ENCODE measurements around the gene CDK5RAP3. TPM values are rescaled to one million over a fixed set of nuclear protein-coding genes. Genes with fewer than 3 reads are reported as not detected.
A peak's percentile ranks its signal among the peaks of the same experiment; 100 is the strongest.

Gene CDK5RAP3
- polyA plus RNA-seq, 1 of the 3 experiments (the other 2 are of a cell fraction): 208 TPM

DNA sequence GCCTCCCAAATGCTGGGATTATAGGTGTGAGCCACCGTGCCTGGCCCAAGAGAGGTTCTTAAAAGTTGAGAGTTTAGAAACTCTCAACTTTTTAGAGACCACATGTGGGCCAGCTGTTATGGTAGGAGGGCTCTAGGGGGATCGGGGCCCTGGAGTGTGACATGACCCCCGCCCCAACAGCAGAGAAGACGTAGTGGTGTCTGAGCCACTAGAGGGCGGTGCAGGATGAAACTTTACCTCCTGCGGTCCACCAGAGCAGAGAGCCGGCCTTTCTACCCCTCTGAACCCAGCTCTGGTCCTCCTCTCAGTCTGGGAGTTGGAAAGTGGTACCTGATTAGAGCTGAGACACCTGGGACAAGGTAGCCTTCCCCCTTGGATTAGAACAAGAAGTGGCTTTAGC lies 7.4 kb downstream of the CDK5RAP3 start:
- Histone ChIP-seq H3K4me3 (ENCODE audit: low read depth in 2 of 2, low read length in 1 of 2) (no peak overlapping the region; a peak in 1 of 4 replicates), H3K79me2 (ENCODE audit: insufficient read depth) (no peaks in the 10 kb centered on the region), H4K20me1 (ENCODE audit: insufficient read depth) (no peaks in the 10 kb centered on the region), H3K36me3 (replicated peaks in 1 of 2; ENCODE audit: control insufficient read depth in 1 of 2, insufficient read depth in 2 of 2, low read length in 1 of 2) (peaks cover 64 to 86% of the 10 kb centered on the region in 2 experiments), H3K9me3 (no peaks in the 10 kb centered on the region), H3K27ac (ENCODE audit: low read depth in 2 of 2, low read length in 1 of 2) (peak overlapping the region in 1 of 2 experiments; percentile 98; a peak in 2 of 4 replicates), H3K9ac (no peak overlapping the region), H3K9me2 (no peaks in the 10 kb centered on the region), H3K4me2 (no peak overlapping the region), H3K4me1 (ENCODE audit: control insufficient read depth in 1 of 2, insufficient read depth in 2 of 2, low read depth in 1 of 2, low read length in 1 of 2) (peaks cover 0 to 49% of the 10 kb centered on the region in 2 experiments; a peak in 2 of 4 replicates), H2AFZ (ENCODE audit: low read depth) (no peak overlapping the region), H3K27me3 (ENCODE audit: insufficient read depth) (no peaks in the 10 kb centered on the region), H3F3A (replicated peaks; ENCODE audit: insufficient read depth) (no peaks in the 10 kb centered on the region)
- POLR2A ChIA-PET: interaction anchor here (0.6 to 7.4 kb wide), 6 partner anchors 9 to 76 kb away, joined by 3 to 189 read pairs (median 4); no protein-coding TSS in a partner anchor
- DNase-seq: peak; percentile 95
- CTCF ChIA-PET: interaction anchor here (0.6 to 41.8 kb wide), 42 partner anchors 9 to 573 kb away, joined by 3 to 1752 read pairs (median 4); partner anchors contain the start of genes CDK5RAP3, PNPO, PRR15L and SCRN2
- WGBS (ENCODE audit: low lambda C conversion rate): 11% methylated on average over 7 of the region's 7 CpGs
- peak; percentile 99 for TF ChIP-seq RAD21 (IDR thresholded peaks at IDR 0.05; ENCODE audit: low read length)
- no peak for TF ChIP-seq TAF1 (IDR thresholded peaks at IDR 0.05; ENCODE audit: borderline replicate concordance, low read depth, low read length)
- no peak for TF ChIP-seq NRF1 (IDR thresholded peaks at IDR 0.05; ENCODE audit: low read depth, low read length)
- no peak for TF ChIP-seq USF1 (IDR thresholded peaks at IDR 0.05; ENCODE audit: borderline replicate concordance, low read depth)
- peak; percentile 100 for TF ChIP-seq SMC3 (IDR thresholded peaks at IDR 0.05; ENCODE audit: low read depth, low read length)
- TF ChIP-seq RFX5 (IDR thresholded peaks at IDR 0.05; ENCODE audit: low read length): no peak
- no peak for TF ChIP-seq GATA2 (CRISPR knock-in tag; IDR thresholded peaks at IDR 0.05)
- TF ChIP-seq, protein P1, sequence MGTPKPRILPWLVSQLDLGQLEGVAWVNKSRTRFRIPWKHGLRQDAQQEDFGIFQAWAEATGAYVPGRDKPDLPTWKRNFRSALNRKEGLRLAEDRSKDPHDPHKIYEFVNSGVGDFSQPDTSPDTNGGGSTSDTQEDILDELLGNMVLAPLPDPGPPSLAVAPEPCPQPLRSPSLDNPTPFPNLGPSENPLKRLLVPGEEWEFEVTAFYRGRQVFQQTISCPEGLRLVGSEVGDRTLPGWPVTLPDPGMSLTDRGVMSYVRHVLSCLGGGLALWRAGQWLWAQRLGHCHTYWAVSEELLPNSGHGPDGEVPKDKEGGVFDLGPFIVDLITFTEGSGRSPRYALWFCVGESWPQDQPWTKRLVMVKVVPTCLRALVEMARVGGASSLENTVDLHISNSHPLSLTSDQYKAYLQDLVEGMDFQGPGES (IDR thresholded peaks at IDR 0.05; ENCODE audit: low read depth, low read length): no peak
- no peak for TF ChIP-seq GABPA (IDR thresholded peaks at IDR 0.05; ENCODE audit: low read depth)
- TF ChIP-seq TEAD4 (IDR thresholded peaks at IDR 0.05; ENCODE audit: borderline replicate concordance, insufficient read depth): no peak
- TF ChIP-seq SIN3A (IDR thresholded peaks at IDR 0.05; ENCODE audit: borderline replicate concordance, low read depth, low read length): peak; percentile 38; the same call in 1 of the 2 replicates
- no peak for TF ChIP-seq RXRA (IDR thresholded peaks at IDR 0.05; ENCODE audit: borderline replicate concordance, low read depth)
- TF ChIP-seq EZH2phosphoT487 (IDR thresholded peaks at IDR 0.05; ENCODE audit: borderline replicate concordance, low read depth): no peak
- TF ChIP-seq MEF2A (IDR thresholded peaks at IDR 0.05; ENCODE audit: borderline replicate concordance, low read depth): no peak
- peak; percentile 49; the same call in 1 of the 2 replicates for TF ChIP-seq RCOR1 (IDR thresholded peaks at IDR 0.05; ENCODE audit: low read length)
- no peak for TF ChIP-seq TCF12 (IDR thresholded peaks at IDR 0.05)
- TF ChIP-seq ELF1 (IDR thresholded peaks at IDR 0.05): no peak
- TF ChIP-seq, protein P2, sequence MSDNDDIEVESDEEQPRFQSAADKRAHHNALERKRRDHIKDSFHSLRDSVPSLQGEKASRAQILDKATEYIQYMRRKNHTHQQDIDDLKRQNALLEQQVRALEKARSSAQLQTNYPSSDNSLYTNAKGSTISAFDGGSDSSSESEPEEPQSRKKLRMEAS (IDR thresholded peaks at IDR 0.05; ENCODE audit: low read depth): no peak
- no peak for TF ChIP-seq FOXJ3 (CRISPR knock-in tag; IDR thresholded peaks at IDR 0.05)
- TF ChIP-seq JUND (IDR thresholded peaks at IDR 0.05): no peak
- TF ChIP-seq MXI1 (IDR thresholded peaks at IDR 0.05; ENCODE audit: low read depth, low read length): no peak
- TF ChIP-seq CHD2 (IDR thresholded peaks at IDR 0.05; ENCODE audit: low read length, partially characterized antibody): peak; percentile 55
- no peak for TF ChIP-seq PBX3 (IDR thresholded peaks at IDR 0.05)
- TF ChIP-seq ZBTB33 (IDR thresholded peaks at IDR 0.05; ENCODE audit: borderline replicate concordance, low read depth): no peak
- TF ChIP-seq POLR2AphosphoS5 (IDR thresholded peaks at IDR 0.05; ENCODE audit: low read depth, low read length): no peak
- TF ChIP-seq NFIC (IDR thresholded peaks at IDR 0.05; ENCODE audit: borderline replicate concordance): no peak
- TF ChIP-seq EP300 (IDR thresholded peaks at IDR 0.05; ENCODE audit: borderline replicate concordance in 1 of 2, low read depth in 1 of 2, low read length in 1 of 2): no peak
- no peak for TF ChIP-seq FOSL2 (IDR thresholded peaks at IDR 0.05; ENCODE audit: borderline replicate concordance, low read depth)
- TF ChIP-seq USF2 (IDR thresholded peaks at IDR 0.05; ENCODE audit: borderline replicate concordance, low read depth, low read length): no peak

Measured in SK-N-SH (cell line).